H9 (cell line): ENCODE results near the gene NEDD4L. TPM values are rescaled to one million over a fixed set of nuclear protein-coding genes. Genes with fewer than 3 reads are reported as not detected.
A peak's percentile ranks its signal among the peaks of the same experiment; 100 is the strongest.

ENCODE experiments used
- DNase-seq: peaks from one replicate; pipeline ENCODE4 v3.0.0-alpha.2; 2017
- H2AFZ ChIP-seq: one replicate; pipeline ENCODE4 v1.6.1; 2013; ENCODE audit warnings: mild to moderate bottlenecking, low read length, control low read depth, moderate library complexity
- H2AK5ac ChIP-seq: 2 replicates; pipeline ENCODE4 v1.6.1; 2013; ENCODE audit warnings: low read length, control low read depth, mixed read lengths; ENCODE audit not compliant: insufficient read length
- H2BK120ac ChIP-seq: one replicate; pipeline ENCODE4 v1.6.1; 2013; ENCODE audit warnings: low read depth, mild to moderate bottlenecking, low read length, control low read depth, inconsistent platforms; ENCODE audit not compliant: poor library complexity, severe bottlenecking
- H2BK12ac ChIP-seq: 2 replicates; pipeline ENCODE4 v1.6.1; 2013; ENCODE audit warnings: low read length, control low read depth, mixed read lengths, low read depth; ENCODE audit not compliant: insufficient read length
- H2BK15ac ChIP-seq: 2 replicates; pipeline ENCODE4 v1.6.1; 2013; ENCODE audit warnings: low read depth, low read length, control low read depth
- H2BK20ac ChIP-seq: one replicate; pipeline ENCODE4 v1.6.1; 2013; ENCODE audit warnings: low read depth, mild to moderate bottlenecking, low read length, control low read depth, inconsistent platforms; ENCODE audit not compliant: poor library complexity, severe bottlenecking
- H2BK5ac ChIP-seq: 2 replicates; pipeline ENCODE4 v1.6.1; 2013; ENCODE audit warnings: low read length, control low read depth, mixed read lengths; ENCODE audit not compliant: insufficient read length
- H3K14ac ChIP-seq: 2 replicates; pipeline ENCODE4 v1.6.1; 2013; ENCODE audit warnings: low read length, control low read depth; ENCODE audit not compliant: insufficient read depth
- H3K18ac ChIP-seq: 2 replicates; pipeline ENCODE4 v1.6.1; 2013; ENCODE audit warnings: low read depth, mild to moderate bottlenecking, mixed read lengths, low read length, control low read depth; ENCODE audit not compliant: insufficient read length
- H3K23ac ChIP-seq: 2 replicates; pipeline ENCODE4 v1.6.1; 2013; ENCODE audit warnings: low read length, control low read depth, mixed read lengths, low read depth; ENCODE audit not compliant: insufficient read length
- H3K23me2 ChIP-seq: 2 replicates; pipeline ENCODE4 v1.6.1; 2013; ENCODE audit warnings: low read depth, mild to moderate bottlenecking, mixed read lengths, low read length, control low read depth; ENCODE audit not compliant: insufficient read length, poor library complexity, severe bottlenecking
- H3K27ac ChIP-seq: 2 replicates; pipeline ENCODE4 v1.5.1; 2013; ENCODE audit warnings: low read length, control low read depth, mixed read lengths, low read depth; ENCODE audit not compliant: insufficient read length
- H3K27me3 ChIP-seq: 2 replicates; pipeline ENCODE4 v1.6.1; 2013; ENCODE audit warnings: low read length, control low read depth, inconsistent platforms; ENCODE audit not compliant: insufficient read depth
- H3K4ac ChIP-seq: 2 replicates; pipeline ENCODE4 v1.6.1; 2013; ENCODE audit warnings: low read depth, mild to moderate bottlenecking, control low read depth, inconsistent platforms, low read length, moderate library complexity
- H3K4me1 ChIP-seq: 2 replicates; pipeline ENCODE4 v1.6.1; 2013; ENCODE audit warnings: low read length, control low read depth, inconsistent platforms; ENCODE audit not compliant: insufficient read depth
- H3K4me2 ChIP-seq: 2 replicates; pipeline ENCODE4 v1.6.1; 2013; ENCODE audit warnings: low read length, control low read depth, mixed read lengths; ENCODE audit not compliant: insufficient read length, insufficient read depth
- H3K56ac ChIP-seq: 2 replicates; pipeline ENCODE4 v1.6.1; 2013; ENCODE audit warnings: low read depth, mild to moderate bottlenecking, mixed read lengths, low read length, control low read depth; ENCODE audit not compliant: insufficient read length
- H3K79me1 ChIP-seq: 2 replicates; pipeline ENCODE4 v1.6.1; 2013; ENCODE audit warnings: low read depth, mild to moderate bottlenecking, moderate library complexity, low read length, control low read depth, inconsistent platforms; ENCODE audit not compliant: insufficient read depth, poor library complexity, severe bottlenecking
- H3K79me2 ChIP-seq: 2 replicates; pipeline ENCODE4 v1.6.1; 2013; ENCODE audit warnings: low read length, control low read depth, inconsistent platforms; ENCODE audit not compliant: insufficient read depth
- H3K9ac ChIP-seq: 2 replicates; pipeline ENCODE4 v1.6.1; 2013; ENCODE audit warnings: low read length, control low read depth, mixed read lengths; ENCODE audit not compliant: insufficient read length; ENCODE audit errors: extremely low read depth
- H3K9me3 ChIP-seq: one replicate; pipeline ENCODE4 v1.6.1; 2013; ENCODE audit warnings: low read depth, low read length, inconsistent platforms; ENCODE audit not compliant: control insufficient read depth
- H3T11ph ChIP-seq: one replicate; pipeline ENCODE4 v1.6.1; 2013; ENCODE audit warnings: mild to moderate bottlenecking, low read length, control low read depth, inconsistent platforms
- H4K20me1 ChIP-seq: one replicate; pipeline ENCODE4 v1.6.1; 2013; ENCODE audit not compliant: control insufficient read depth, insufficient read length, insufficient read depth
- H4K5ac ChIP-seq: 2 replicates; pipeline ENCODE4 v1.6.1; 2013; ENCODE audit warnings: low read depth, mild to moderate bottlenecking, mixed read lengths, low read length, control low read depth; ENCODE audit not compliant: insufficient read length
- H4K8ac ChIP-seq: replicated peaks from 2 replicates; pipeline ENCODE4 v1.6.1; 2013; ENCODE audit warnings: low read length, control low read depth, mixed read lengths, low read depth; ENCODE audit not compliant: insufficient read length
- H4K91ac ChIP-seq: 2 replicates; pipeline ENCODE4 v1.6.1; 2013; ENCODE audit warnings: low read depth, mild to moderate bottlenecking, moderate library complexity, mixed read lengths, low read length, control low read depth; ENCODE audit not compliant: insufficient read length
- H3K27ac Mint-ChIP-seq, 3 experiments: 2 replicates in 2 of 3; 3 replicates in 1 of 3; pipeline ENCODE4 v1.8.0; 2020 to 2021; ENCODE audit warnings: mixed read lengths in 3 of 3, mild to moderate bottlenecking in 1 of 3, moderate library complexity in 1 of 3
- H3K27me3 Mint-ChIP-seq: 2 replicates; pipeline ENCODE4 v1.8.0; 2021; ENCODE audit warnings: low read depth, mild to moderate bottlenecking, moderate library complexity, mixed read lengths
- H3K36me3 Mint-ChIP-seq, 3 experiments: 2 replicates in 2 of 3; 3 replicates in 1 of 3; pipeline ENCODE4 v1.8.0; 2020 to 2021; ENCODE audit warnings: low read depth in 3 of 3, mixed read lengths in 3 of 3; ENCODE audit not compliant: insufficient read depth in 1 of 3
- H3K4me1 Mint-ChIP-seq, 2 experiments: 2 replicates each; pipeline ENCODE4 v1.8.0; 2020; ENCODE audit warnings: mixed read lengths in 2 of 2
- H3K4me3 Mint-ChIP-seq, 2 experiments: 2 replicates in 1 of 2; 3 replicates in 1 of 2; pipeline ENCODE4 v1.8.0; 2020 to 2021; ENCODE audit warnings: mild to moderate bottlenecking in 2 of 2, mixed read lengths in 2 of 2, moderate library complexity in 1 of 2
- H3K9me3 Mint-ChIP-seq, 2 experiments: 2 replicates in 1 of 2; 3 replicates in 1 of 2; pipeline ENCODE4 v1.8.0; 2020; ENCODE audit warnings: mild to moderate bottlenecking in 2 of 2, mixed read lengths in 2 of 2, moderate library complexity in 1 of 2
- WGBS: extraction: QIAGEN DNeasy Blood & Tissue Kit; methylation state at CpG from one replicate; pipeline ENCODE4 v1.1.7; 2013; ENCODE audit warnings: missing lambda C conversion rate, low lambda C conversion rate, mixed read lengths; ENCODE audit not compliant: insufficient read length; ENCODE audit errors: extremely low coverage; 5-methylcytosine and 5-hydroxymethylcytosine counted together
- total RNA-seq: library from RNA; stranded (reverse); gene quantifications from 2 replicates; pipeline ENCODE4 v1.2.1, GENCODE V29; 2021
- TF ChIP-seq, protein P1 (sequence below): fragments of 200-600 bp; sonication (generic); conservative IDR thresholded peaks from 3 replicates; pipeline ENCODE4 v1.8.0; 2021; ENCODE audit warnings: antibody characterized with exemption, mild to moderate bottlenecking

The NEDD4L gene
- total RNA-seq, 1 experiment from 2014 or later = 76.3 TPM

DNA sequence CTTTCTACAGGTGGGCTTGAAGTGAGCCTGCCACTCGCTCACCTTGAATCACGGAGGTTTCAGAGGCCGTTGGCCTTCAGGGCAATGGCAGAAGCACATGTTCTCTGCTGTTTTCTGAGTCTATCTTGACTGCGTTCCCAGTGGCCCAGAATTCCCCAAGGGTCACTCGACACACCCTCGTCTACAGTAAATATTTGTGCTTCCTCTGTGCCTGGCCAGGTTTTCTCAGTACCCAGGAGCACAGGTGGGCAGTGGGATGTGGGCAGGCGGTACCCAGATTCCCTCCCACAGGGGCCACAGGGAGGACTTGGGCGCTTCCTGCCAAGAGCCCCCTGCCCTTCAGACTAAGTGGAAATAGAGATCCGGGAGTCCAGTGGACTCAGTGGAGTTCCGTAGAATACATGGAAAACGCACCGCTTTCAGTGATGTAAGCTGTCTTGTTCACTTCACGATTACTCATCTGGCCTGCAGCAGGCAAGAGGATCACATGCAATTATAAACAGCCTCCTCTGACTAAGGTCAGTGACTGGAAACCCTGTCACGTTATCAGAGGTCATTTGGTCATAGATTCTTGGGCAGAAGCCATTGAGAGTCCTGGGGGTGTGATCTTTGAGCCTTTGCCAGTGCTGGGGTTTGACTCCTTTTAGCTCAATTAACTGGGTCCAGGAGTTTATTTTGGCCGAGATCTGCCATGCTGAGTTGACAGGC is 179.8 kb downstream of the NEDD4L start:
- H3K27me3 Mint-ChIP-seq = no peaks in the 10 kb centered on the region
- H3K4me2 ChIP-seq = peak overlapping the region; percentile 14
- H3K27ac ChIP-seq = no peak overlapping the region
- no peak overlapping the region for H2BK120ac ChIP-seq
- H3K23me2 ChIP-seq = no peaks in the 10 kb centered on the region
- no peak overlapping the region for H2AFZ ChIP-seq
- H3K18ac ChIP-seq = no peak overlapping the region
- H3K23ac ChIP-seq = no peak overlapping the region
- no peaks in the 10 kb centered on the region for H4K20me1 ChIP-seq
- H2BK5ac ChIP-seq = no peak overlapping the region
- H2BK15ac ChIP-seq = no peak overlapping the region
- no peak for DNase-seq
- H4K5ac ChIP-seq = no peak overlapping the region
- peak overlapping the region; percentile 16; the same call in 1 of the 2 replicates for H3K14ac ChIP-seq
- no peak overlapping the region for H2BK20ac ChIP-seq
- TF ChIP-seq, protein P1, sequence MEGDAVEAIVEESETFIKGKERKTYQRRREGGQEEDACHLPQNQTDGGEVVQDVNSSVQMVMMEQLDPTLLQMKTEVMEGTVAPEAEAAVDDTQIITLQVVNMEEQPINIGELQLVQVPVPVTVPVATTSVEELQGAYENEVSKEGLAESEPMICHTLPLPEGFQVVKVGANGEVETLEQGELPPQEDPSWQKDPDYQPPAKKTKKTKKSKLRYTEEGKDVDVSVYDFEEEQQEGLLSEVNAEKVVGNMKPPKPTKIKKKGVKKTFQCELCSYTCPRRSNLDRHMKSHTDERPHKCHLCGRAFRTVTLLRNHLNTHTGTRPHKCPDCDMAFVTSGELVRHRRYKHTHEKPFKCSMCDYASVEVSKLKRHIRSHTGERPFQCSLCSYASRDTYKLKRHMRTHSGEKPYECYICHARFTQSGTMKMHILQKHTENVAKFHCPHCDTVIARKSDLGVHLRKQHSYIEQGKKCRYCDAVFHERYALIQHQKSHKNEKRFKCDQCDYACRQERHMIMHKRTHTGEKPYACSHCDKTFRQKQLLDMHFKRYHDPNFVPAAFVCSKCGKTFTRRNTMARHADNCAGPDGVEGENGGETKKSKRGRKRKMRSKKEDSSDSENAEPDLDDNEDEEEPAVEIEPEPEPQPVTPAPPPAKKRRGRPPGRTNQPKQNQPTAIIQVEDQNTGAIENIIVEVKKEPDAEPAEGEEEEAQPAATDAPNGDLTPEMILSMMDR = no peak
- H3K9me3 ChIP-seq = no peaks in the 10 kb centered on the region
- WGBS = no CpG with 5 or more reads among the region's 15 CpGs
- H3K36me3 Mint-ChIP-seq = no peaks in the 10 kb centered on the region
- no peak overlapping the region for H3K4ac ChIP-seq
- H3K79me2 ChIP-seq = peaks cover 35% of the 10 kb centered on the region; the same call in 1 of the 2 replicates
- H3K9me3 Mint-ChIP-seq = no peaks in the 10 kb centered on the region
- H3K4me1 ChIP-seq = peaks cover 15% of the 10 kb centered on the region; the same call in 1 of the 2 replicates
- no peak overlapping the region for H2BK12ac ChIP-seq
- H3T11ph ChIP-seq = no peak overlapping the region
- H3K9ac ChIP-seq = no peak overlapping the region
- no peaks in the 10 kb centered on the region for H3K79me1 ChIP-seq
- H2AK5ac ChIP-seq = peak overlapping the region; percentile 13
- no peaks in the 10 kb centered on the region for H3K27me3 ChIP-seq
- no peak overlapping the region for H4K91ac ChIP-seq
- no peak overlapping the region for H3K56ac ChIP-seq
- peaks cover 77 to 85% of the 10 kb centered on the region in 2 experiments for H3K4me1 Mint-ChIP-seq
- H3K4me3 Mint-ChIP-seq = no peak overlapping the region
- peak overlapping the region; percentile 10 to 88 (median 84); a peak in 5 of 7 replicates for H3K27ac Mint-ChIP-seq
- no peak overlapping the region for H4K8ac ChIP-seq
